Measurements from ENCODE around the gene SFRP2. TPM values are rescaled to one million over a fixed set of nuclear protein-coding genes. Genes with fewer than 3 reads are reported as not detected.

SFRP2 gene
- total RNA-seq, 1 donor from 2014 or later, result 56.2 TPM

GRCh38 chr4:153780876-153781275 lies 8.0 kb downstream of the SFRP2 start:
- no peak for DNase-seq (ENCODE audit: low spot score in 2 of 2)
- no peaks in the 10 kb centered on the region for H3K27me3 ChIP-seq

GRCh38 chr4:153780221-153780620 lies 8.7 kb downstream of the SFRP2 start:
- Histone ChIP-seq H3K36me3 (no peaks in the 10 kb centered on the region), H3K9me3 (no peaks in the 10 kb centered on the region), H3K27me3 (no peaks in the 10 kb centered on the region), H3K4me3 (no peak overlapping the region), H3K4me1 (no peaks in the 10 kb centered on the region), H3K27ac (no peak overlapping the region)
- TF ChIP-seq CTCF (IDR thresholded peaks at IDR 0.05), result no peak
- intact Hi-C loops (cut with DNase I), result loop anchor here (10.0 kb wide), 1 partner anchor 535 kb away; no protein-coding TSS in a partner anchor
- no peak for DNase-seq (ENCODE audit: low spot score in 2 of 2)

More at GRCh38 chr4:153780876-153781275, 8.0 kb downstream of the SFRP2 start:
- Histone ChIP-seq H3K36me3 (no peaks in the 10 kb centered on the region), H3K4me3 (no peak overlapping the region), H3K9me3 (no peaks in the 10 kb centered on the region), H3K4me1 (no peaks in the 10 kb centered on the region), H3K27ac (no peak overlapping the region)
- no peak for TF ChIP-seq CTCF (IDR thresholded peaks at IDR 0.05)
- intact Hi-C loops (cut with DNase I), result loop anchor here (10.0 kb wide), 1 partner anchor 534 kb away; no protein-coding TSS in a partner anchor

GRCh38 chr4:153778383-153778782 lies 10.5 kb downstream of the SFRP2 start:
- no peak overlapping the region for H3K27ac ChIP-seq
- no peaks in the 10 kb centered on the region for H3K27me3 ChIP-seq
- H3K9me3 ChIP-seq, result no peaks in the 10 kb centered on the region
- H3K4me1 ChIP-seq, result no peaks in the 10 kb centered on the region
- H3K36me3 ChIP-seq, result no peaks in the 10 kb centered on the region
- intact Hi-C loops (cut with DNase I), result no loop called here
- DNase-seq (ENCODE audit: low spot score in 2 of 2), result no peak
- no peak for TF ChIP-seq CTCF (IDR thresholded peaks at IDR 0.05)
- no peak overlapping the region for H3K4me3 ChIP-seq

- no peak for TF ChIP-seq CTCF (IDR thresholded peaks at IDR 0.05)
- Histone ChIP-seq H3K4me3 (no peak overlapping the region), H3K27me3 (no peaks in the 10 kb centered on the region), H3K4me1 (no peaks in the 10 kb centered on the region), H3K9me3 (no peaks in the 10 kb centered on the region), H3K27ac (no peak overlapping the region), H3K36me3 (no peaks in the 10 kb centered on the region)
- intact Hi-C loops (cut with DNase I), result no loop called here
- no peak for DNase-seq (ENCODE audit: low spot score in 2 of 2)
Measured at GRCh38 chr4:153777421-153777820, 11.5 kb downstream of the SFRP2 start.

- Histone ChIP-seq H3K27ac (no peak overlapping the region), H3K4me1 (no peaks in the 10 kb centered on the region), H3K36me3 (no peaks in the 10 kb centered on the region), H3K4me3 (no peak overlapping the region), H3K9me3 (no peaks in the 10 kb centered on the region), H3K27me3 (no peaks in the 10 kb centered on the region)
- no peak for DNase-seq (ENCODE audit: low spot score in 2 of 2)
- intact Hi-C loops (cut with DNase I), result no loop called here
- no peak for TF ChIP-seq CTCF (IDR thresholded peaks at IDR 0.05)
Measured at GRCh38 chr4:153776601-153777000, 12.3 kb downstream of the SFRP2 start.

GRCh38 chr4:153773236-153773690 lies 15.6 kb downstream of the SFRP2 start:
- Histone ChIP-seq H3K27me3 (no peaks in the 10 kb centered on the region), H3K36me3 (no peaks in the 10 kb centered on the region), H3K4me1 (no peaks in the 10 kb centered on the region), H3K27ac (no peak overlapping the region), H3K9me3 (no peaks in the 10 kb centered on the region), H3K4me3 (no peak overlapping the region)
- no peak for TF ChIP-seq CTCF (IDR thresholded peaks at IDR 0.05)
- intact Hi-C loops (cut with DNase I), result no loop called here
- DNase-seq (ENCODE audit: low spot score in 2 of 2), result no peak
